Tibial artery (tissue), 4 donors: ENCODE measurements around the gene RNF111.

ENCODE experiments used
- DNase-seq, 2 donors: peaks; one replicate each; pipeline ENCODE4 v3.0.0-alpha.2; 2019
- H3K27ac ChIP-seq, 2 donors: fragments of 200-600 bp; sonication (generic) in 1 of 2; 1 replicate in 1 of 2; 2 replicates in 1 of 2; pipeline ENCODE4 v1.5.1; 2018 to 2019; ENCODE audit warnings: mild to moderate bottlenecking in 1 of 2
- H3K27me3 ChIP-seq, 2 donors: fragments of 200-600 bp; sonication (generic) in 1 of 2; one replicate each; pipeline versions ENCODE4 v1.5.1 to v1.6.0; 2016 to 2019
- H3K36me3 ChIP-seq, 3 donors: fragments of 200-600 bp; sonication (generic) in 2 of 3; one replicate each; pipeline ENCODE4 v1.5.1; 2016 to 2019; ENCODE audit warnings: mild to moderate bottlenecking in 2 of 3
- H3K4me1 ChIP-seq, 4 donors: fragments of 200-600 bp; sonication (generic) in 2 of 4; 1 replicate in 3 of 4; 2 replicates in 1 of 4; pipeline ENCODE4 v1.5.1; 2016 to 2019
- H3K4me3 ChIP-seq, 2 donors: fragments of 200-600 bp; sonication (generic) in 1 of 2; 1 replicate in 1 of 2; 2 replicates in 1 of 2; pipeline ENCODE4 v1.5.1; 2018 to 2019; ENCODE audit warnings: mild to moderate bottlenecking in 2 of 2
- H3K9me3 ChIP-seq, 3 donors: fragments of 200-600 bp; sonication (generic) in 1 of 3; one replicate each; pipeline ENCODE4 v1.5.1; 2016 to 2019
- CTCF ChIP-seq, 2 experiments: fragments of 200-600 bp in 1 of 2; fragments of 450-650 bp in 1 of 2; IDR thresholded peaks; one replicate each; pipeline ENCODE4 v1.5.1; 2017 to 2019; ENCODE audit warnings: antibody characterized with exemption in 2 of 2, mild to moderate bottlenecking in 1 of 2, moderate library complexity in 1 of 2
- intact Hi-C: fragments of 100-400 bp; cut with DNase I; formaldehyde crosslinking; loops from one replicate; pipeline ENCODE4 v1.15.0; 2023; ENCODE audit warnings: low total_unique reads

RNF111 gene

GRCh38 chr15:58958811-58959210, 28.7 kb upstream of the RNF111 start:
- intact Hi-C loops: no loop called here
- no peaks in the 10 kb centered on the region for H3K36me3 ChIP-seq
- TF ChIP-seq CTCF (IDR thresholded peaks at IDR 0.05): no peak
- no peaks in the 10 kb centered on the region for H3K27me3 ChIP-seq
- no peaks in the 10 kb centered on the region for H3K4me1 ChIP-seq
- no peak for DNase-seq
- H3K4me3 ChIP-seq: no peak overlapping the region
- no peaks in the 10 kb centered on the region for H3K9me3 ChIP-seq
- no peak overlapping the region for H3K27ac ChIP-seq

GRCh38 chr15:58962136-58962535, 25.3 kb upstream of the RNF111 start:
- Histone ChIP-seq H3K4me3 (no peak overlapping the region), H3K27ac (no peak overlapping the region), H3K4me1 (no peaks in the 10 kb centered on the region), H3K9me3 (no peaks in the 10 kb centered on the region), H3K27me3 (no peaks in the 10 kb centered on the region), H3K36me3 (no peaks in the 10 kb centered on the region)
- intact Hi-C loops: no loop called here
- TF ChIP-seq CTCF (IDR thresholded peaks at IDR 0.05): no peak
- DNase-seq: no peak

GRCh38 chr15:58962662-58963565, 24.5 kb upstream of the RNF111 start:
- no peak for DNase-seq
- Histone ChIP-seq H3K9me3 (no peaks in the 10 kb centered on the region), H3K27me3 (no peaks in the 10 kb centered on the region), H3K4me3 (no peak overlapping the region), H3K36me3 (no peaks in the 10 kb centered on the region), H3K27ac (no peak overlapping the region), H3K4me1 (no peaks in the 10 kb centered on the region)
- TF ChIP-seq CTCF (IDR thresholded peaks at IDR 0.05): no peak
- intact Hi-C loops: no loop called here

- peaks cover 0 to 4% of the 10 kb centered on the region in 2 donors for H3K27me3 ChIP-seq
- no peak overlapping the region for H3K4me3 ChIP-seq
- no peaks in the 10 kb centered on the region for H3K4me1 ChIP-seq
- TF ChIP-seq CTCF (IDR thresholded peaks at IDR 0.05): no peak
- no peak for DNase-seq
- H3K27ac ChIP-seq: no peak overlapping the region
- H3K36me3 ChIP-seq: no peaks in the 10 kb centered on the region
- intact Hi-C loops: no loop called here
- no peaks in the 10 kb centered on the region for H3K9me3 ChIP-seq
Observed at GRCh38 chr15:58966698-58967097, 20.8 kb upstream of the RNF111 start.

GRCh38 chr15:58967479-58967878, 20.0 kb upstream of the RNF111 start:
- TF ChIP-seq CTCF (IDR thresholded peaks at IDR 0.05): no peak
- no peaks in the 10 kb centered on the region for H3K4me1 ChIP-seq
- intact Hi-C loops: no loop called here
- H3K27ac ChIP-seq: no peak overlapping the region
- H3K36me3 ChIP-seq: no peaks in the 10 kb centered on the region
- H3K27me3 ChIP-seq: peaks cover 0 to 4% of the 10 kb centered on the region in 2 donors
- DNase-seq: no peak
- no peak overlapping the region for H3K4me3 ChIP-seq
- no peaks in the 10 kb centered on the region for H3K9me3 ChIP-seq
